AML-193 (cell line): ENCODE data around the gene CYP3A7.
"Not testable (repeated sequence)": the region's sequence is repeated elsewhere in the genome, so short reads cannot be mapped to it uniquely, and the experiment has no call there.

Source experiments
- DNase-seq, 2 experiments: peaks; one replicate each; lab custom pipeline; 2025; lab: John Stamatoyannopoulos, UW

CYP3A7 gene

DNA sequence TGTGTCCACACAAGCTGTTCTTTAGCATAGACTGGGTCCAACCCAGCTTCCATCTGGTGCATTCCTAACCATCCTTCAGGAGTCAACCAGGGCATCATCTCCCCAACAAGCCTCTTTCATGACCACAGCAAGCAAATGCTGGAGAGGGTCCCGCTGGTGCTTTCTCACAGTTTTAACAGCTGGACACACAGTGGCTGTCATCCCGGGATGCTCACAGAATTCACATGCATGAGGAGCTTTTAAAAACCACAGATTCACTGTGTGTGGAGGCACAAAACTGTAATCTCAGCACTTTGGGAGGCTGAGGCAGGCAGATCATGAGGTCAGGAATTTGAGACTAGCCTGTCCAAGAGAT lies 6.4 kb upstream of the CYP3A7 start:
- DNase-seq: no peak

- peak; percentile 77 to 79 for DNase-seq
These were observed 5.8 kb upstream of the CYP3A7 start for GRCh38 chr7:99740573-99741440.

DNA sequence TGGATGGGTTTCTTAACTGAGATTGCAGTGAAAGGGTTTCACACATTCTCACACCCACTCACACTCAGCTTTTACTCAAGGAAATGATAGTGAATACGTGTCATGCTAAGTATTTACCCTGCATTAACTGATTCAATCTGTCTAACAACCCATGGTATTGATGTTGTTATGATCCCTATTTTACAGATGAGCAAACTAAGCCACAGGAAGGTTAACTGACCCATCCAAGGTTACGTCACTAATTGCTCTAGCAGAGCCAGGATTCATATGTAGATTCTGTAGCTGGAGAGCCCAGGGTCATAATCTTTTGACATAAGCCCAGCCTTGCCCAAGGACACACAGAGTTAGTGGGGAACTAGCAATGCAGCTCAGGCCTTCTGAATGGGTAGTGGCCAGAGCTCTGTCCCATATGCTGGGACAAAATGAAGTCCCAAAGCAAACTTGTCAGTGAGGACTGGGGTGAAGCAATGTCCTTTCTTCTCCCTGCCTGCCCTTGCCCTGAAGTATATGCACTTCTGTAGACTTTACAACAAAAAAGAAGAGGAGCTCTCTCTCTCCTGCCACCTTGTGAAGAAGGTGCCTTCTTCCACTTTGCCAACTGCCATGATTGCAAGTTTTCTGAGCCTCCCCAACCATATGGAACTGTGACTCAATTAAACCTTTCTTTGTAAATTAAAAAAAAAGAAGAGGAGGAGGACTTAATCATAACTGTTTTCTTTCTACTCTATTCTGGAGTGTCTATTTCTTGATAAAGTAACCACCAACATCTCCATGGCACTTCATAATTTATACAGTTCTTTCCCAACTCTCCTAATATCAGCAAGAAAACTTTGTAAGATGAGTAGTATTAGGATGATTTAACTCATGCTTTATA lies 4.9 kb upstream of the CYP3A7 start:
- no peak for DNase-seq

- no peak for DNase-seq
These were observed 2.7 kb upstream of the CYP3A7 start for GRCh38 chr7:99737726-99738125.

DNA sequence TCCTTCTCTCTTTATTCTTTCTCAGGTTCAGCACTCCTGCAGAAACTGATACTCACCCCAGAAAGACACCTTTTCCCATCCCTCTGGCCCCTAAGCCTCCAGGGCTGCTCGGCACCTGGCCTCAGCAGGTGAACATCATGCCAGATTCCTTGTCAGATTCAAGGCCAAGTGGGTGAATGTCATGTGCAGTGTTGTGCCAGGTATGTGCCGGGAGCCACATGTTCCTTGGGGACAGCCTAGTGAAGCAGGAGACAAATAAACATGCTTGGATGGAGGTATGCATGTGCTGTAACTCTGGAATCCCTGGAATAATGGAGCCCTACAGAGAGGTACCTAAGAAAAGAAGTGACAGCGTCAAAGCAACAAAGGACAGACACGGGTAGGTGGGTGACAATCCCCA lies 1.7 kb upstream of the CYP3A7 start:
- DNase-seq: not testable (repeated sequence)

- DNase-seq: peak in 1 of 2 experiments; percentile 3
These were observed 1.5 kb downstream of the CYP3A7 start for GRCh38 chr7:99733448-99733847.

DNA sequence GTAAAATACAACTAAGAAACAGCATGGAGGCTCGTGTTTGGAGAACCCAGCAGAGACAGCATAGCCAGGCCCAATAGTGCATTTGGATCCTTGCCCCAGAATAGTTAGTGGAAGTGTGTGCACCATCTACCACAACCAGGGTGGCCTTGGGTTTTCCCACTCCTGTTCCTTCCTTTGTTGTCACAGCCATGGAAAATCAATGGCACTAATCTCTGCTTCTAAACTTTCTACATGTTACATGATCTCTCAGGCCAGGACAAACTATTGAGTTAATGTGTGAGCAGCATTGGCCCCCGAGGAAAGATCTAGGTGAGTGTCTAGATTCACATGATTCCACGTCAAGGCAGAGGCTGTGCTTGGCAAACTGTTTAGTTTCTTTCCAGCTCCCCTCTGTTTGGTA lies 2.0 kb downstream of the CYP3A7 start:
- DNase-seq: no peak

- no peak for DNase-seq
These were observed 3.2 kb downstream of the CYP3A7 start for GRCh38 chr7:99731638-99732374.

DNA sequence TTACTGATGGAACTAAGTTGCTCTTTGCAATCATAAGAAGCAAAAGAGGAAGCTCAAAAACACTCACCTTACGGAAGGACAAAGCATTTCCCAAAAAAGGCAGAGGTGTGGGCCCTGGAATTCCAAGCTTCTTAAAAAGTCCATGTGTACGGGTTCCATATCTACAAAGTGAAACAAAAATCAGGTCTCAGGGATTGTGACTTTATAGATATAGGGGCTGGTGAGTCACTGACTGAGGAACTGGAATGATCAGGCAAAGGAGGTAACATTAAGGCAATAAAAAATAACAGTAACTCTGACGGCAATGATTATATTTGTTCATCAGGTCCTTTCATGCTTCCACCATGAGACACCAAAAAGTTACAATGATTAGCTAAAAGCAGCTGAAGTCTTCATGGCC lies 4.0 kb downstream of the CYP3A7 start:
- DNase-seq: no peak

DNA sequence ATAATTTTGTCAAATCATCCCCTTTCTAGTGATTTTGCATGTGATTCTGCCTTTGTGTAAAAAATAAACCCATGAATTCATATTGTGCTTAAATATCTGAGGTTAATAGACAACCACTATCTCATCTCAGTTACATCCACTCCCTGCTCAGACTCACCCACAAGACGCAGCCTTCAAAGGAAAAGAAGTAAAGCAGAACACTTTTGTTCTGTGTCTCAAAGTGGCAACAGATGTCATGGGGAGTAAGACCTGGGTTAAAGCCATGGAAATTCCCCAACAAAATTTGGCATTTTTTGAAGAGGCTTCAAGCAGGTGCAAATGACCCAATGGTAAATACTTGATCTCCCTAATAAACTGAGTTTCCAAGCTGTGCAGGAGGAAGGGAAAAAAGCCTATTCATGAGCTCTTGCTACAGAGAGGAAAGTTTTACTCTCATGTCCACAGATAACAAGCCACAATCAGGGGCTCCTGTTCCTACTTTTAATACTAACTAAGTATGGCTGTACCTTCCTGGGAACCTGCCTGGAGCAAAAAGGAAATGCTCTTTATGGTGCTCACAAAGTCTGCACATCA lies 4.7 kb downstream of the CYP3A7 start:
- DNase-seq: no peak

GRCh38 chr7:99729486-99730237 lies 5.3 kb downstream of the CYP3A7 start:
- DNase-seq: no peak

DNA sequence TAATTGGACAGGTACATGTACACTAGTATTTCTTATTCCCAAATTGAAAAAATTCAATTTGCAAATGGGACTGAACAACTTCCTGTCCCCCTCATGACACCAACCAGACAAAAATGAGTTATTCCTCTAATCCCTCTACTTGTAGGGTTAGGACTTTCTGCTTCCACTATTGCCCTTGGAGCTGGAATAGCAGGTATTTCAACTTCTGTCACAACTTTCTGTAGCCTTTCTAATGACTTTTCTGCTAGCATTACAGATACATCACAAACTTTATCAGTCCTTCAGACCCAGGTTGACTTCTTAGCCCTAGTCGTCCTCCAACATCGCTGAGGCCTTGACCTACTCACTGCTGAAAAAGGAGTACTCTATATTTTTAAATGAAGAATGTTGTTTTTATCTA lies 6.4 kb downstream of the CYP3A7 start:
- DNase-seq: no peak

DNA sequence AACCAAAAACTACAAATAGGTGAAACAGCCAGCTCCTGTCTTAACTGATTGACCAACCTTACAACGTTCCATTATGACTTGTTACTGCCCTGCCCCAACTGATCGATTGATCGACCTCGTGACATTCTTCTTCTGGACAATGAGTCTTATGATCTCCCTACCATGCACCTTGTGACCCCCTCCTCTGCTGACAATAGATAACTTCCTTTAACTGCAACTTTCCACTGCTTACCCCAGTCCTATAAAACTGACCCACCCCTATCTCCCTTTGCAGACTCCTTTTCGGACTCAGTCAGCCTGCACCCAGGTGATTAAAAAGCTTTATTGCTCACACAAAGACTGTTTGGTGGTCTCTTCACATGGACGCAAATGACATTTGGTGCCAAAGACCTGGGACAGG lies 11.8 kb downstream of the CYP3A7 start:
- DNase-seq: not testable (repeated sequence)

DNA sequence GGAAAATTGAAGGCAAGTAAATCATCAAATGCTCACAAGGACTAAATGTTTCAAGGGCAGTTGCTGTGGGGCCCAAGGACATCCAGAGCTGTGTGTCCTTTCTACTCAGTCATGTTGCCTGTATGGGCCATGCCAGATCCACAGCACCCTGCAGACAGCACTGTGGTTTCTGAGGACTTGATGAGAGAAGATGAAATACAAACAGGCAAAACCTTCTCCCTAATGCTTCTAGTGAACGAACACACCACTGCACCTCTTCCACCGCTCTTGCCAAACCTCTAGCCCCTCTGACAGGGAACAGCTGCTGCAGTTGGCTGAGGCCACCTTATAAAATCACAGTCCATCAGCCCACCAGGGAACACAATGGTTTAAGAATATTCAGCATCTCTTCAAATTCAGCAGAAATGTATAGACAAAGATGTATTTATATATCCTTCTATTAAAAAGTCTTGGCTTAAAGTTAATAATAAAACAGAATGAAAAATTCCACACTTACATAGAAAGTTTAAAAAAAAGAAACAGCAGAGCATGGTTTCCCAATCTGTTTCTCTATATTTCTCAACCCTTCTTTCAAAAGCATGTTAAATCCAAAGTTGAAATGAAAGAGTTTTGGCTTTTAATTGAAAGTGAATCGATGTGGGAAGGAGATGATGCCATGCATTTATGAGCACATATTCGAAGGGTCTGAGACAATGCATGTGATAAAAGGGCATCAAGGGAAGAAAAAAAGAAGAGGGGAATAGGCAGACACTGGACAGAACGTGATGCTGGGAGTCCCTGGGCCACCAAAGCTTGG lies 14.0 kb downstream of the CYP3A7 start:
- DNase-seq: no peak

DNA sequence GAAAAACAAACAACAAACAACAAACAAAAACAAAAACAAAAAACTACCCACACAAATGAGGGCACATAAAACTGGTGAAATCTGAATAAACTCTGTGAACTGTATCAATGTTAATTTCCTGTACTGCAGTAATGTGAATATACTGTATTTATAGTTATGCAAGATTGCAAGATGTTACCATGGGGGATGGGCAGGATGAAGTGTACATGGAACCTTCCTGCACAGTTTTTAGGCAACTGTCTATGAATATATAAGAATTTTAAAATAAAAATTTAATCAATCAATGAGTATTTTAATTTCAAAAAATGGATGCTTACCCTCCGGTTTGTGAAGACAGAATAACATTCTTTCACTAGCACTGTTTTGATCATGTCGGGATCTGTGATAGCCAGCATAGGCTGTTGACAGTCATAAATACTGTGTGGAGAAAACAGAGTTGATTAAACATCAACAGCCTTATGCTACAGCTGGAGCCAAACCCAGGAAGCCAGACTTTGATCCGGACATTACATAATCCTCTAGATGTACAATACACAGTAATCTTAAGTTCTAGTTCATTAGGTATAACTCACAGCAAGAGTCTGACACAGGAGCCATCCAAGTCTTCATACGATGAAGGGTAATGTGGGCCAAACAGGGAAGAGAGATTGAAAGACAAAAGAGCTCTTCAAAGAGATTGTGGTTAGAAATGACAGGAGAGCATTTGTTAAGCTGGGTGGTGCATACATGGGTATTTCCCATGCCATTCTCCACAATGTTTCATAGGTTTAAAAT lies 14.8 kb downstream of the CYP3A7 start:
- DNase-seq: no peak

GRCh38 chr7:99713995-99714570 lies 20.9 kb downstream of the CYP3A7 start:
- no peak for DNase-seq

- no peak for DNase-seq
These were observed 25.0 kb downstream of the CYP3A7 start for GRCh38 chr7:99709838-99710578.

DNA sequence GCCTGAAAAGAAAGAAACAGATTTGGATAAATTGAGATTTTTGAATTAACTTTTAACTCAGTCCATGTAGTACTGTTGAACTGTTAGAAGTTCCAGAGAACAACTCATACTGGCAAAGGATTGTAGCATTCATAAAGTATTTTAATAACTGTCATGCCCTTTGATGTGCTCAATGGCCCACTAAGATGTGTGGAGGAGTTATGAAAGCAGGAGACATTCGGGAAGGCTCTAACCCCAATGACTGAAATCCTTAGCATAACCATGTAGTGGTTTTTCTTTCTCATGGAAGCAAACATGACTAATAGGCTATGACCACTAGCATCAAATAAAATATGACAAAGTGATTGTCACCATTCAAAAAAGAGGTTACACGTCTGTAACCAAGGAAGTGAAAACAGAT lies 25.7 kb downstream of the CYP3A7 start:
- DNase-seq: no peak

GRCh38 chr7:99707096-99707495 lies 27.9 kb downstream of the CYP3A7 start:
- DNase-seq: no peak
